Measurements from ENCODE around the gene TTC28.

The TTC28 gene

GRCh38 chr22:28043266-28043665 is 636.4 kb downstream of the TTC28 start:
- 82 to 94% methylated on average over 2 of the region's 2 CpGs for WGBS, 2 experiments
- H3K27ac ChIP-seq (ENCODE audit: insufficient read depth, low read depth, low read length, poor library complexity, severe bottlenecking): no peak overlapping the region
- no peaks in the 10 kb centered on the region for H3K4me1 ChIP-seq (ENCODE audit: control insufficient read depth, insufficient read depth, low read length)

GRCh38 chr22:28034760-28035401 is 644.8 kb downstream of the TTC28 start:
- Histone ChIP-seq H3K9me3 (ENCODE audit: control insufficient read depth, low read length) (no peaks in the 10 kb centered on the region), H3K27ac (ENCODE audit: insufficient read depth, low read depth, low read length, poor library complexity, severe bottlenecking) (no peak overlapping the region), H3K4me3 (ENCODE audit: insufficient read depth, low read depth, low read length) (no peak overlapping the region), H3K36me3 (ENCODE audit: control insufficient read depth, insufficient read depth, low read length) (no peaks in the 10 kb centered on the region), H3K27me3 (ENCODE audit: control insufficient read depth, insufficient read depth, low read length, poor library complexity, severe bottlenecking) (no peaks in the 10 kb centered on the region), H3K4me1 (ENCODE audit: control insufficient read depth, insufficient read depth, low read length) (peaks cover 8% of the 10 kb centered on the region)
- 91 to 92% methylated on average over 7 of the region's 7 CpGs for WGBS, 2 experiments

More at GRCh38 chr22:28043266-28043665, 636.4 kb downstream of the TTC28 start:
- Histone ChIP-seq H3K27me3 (ENCODE audit: control insufficient read depth, insufficient read depth, low read length, poor library complexity, severe bottlenecking) (no peaks in the 10 kb centered on the region), H3K4me3 (ENCODE audit: insufficient read depth, low read depth, low read length) (no peak overlapping the region), H3K36me3 (ENCODE audit: control insufficient read depth, insufficient read depth, low read length) (no peaks in the 10 kb centered on the region), H3K9me3 (ENCODE audit: control insufficient read depth, low read length) (no peaks in the 10 kb centered on the region)

- no peak overlapping the region for H3K27ac ChIP-seq (ENCODE audit: insufficient read depth, low read depth, low read length, poor library complexity, severe bottlenecking)
- H3K4me1 ChIP-seq (ENCODE audit: control insufficient read depth, insufficient read depth, low read length): peaks cover 8% of the 10 kb centered on the region
- 93 to 97% methylated on average over 9 of the region's 9 CpGs for WGBS, 2 experiments
- no peaks in the 10 kb centered on the region for H3K27me3 ChIP-seq (ENCODE audit: control insufficient read depth, insufficient read depth, low read length, poor library complexity, severe bottlenecking)
- H3K36me3 ChIP-seq (ENCODE audit: control insufficient read depth, insufficient read depth, low read length): no peaks in the 10 kb centered on the region
- H3K4me3 ChIP-seq (ENCODE audit: insufficient read depth, low read depth, low read length): no peak overlapping the region
- no peaks in the 10 kb centered on the region for H3K9me3 ChIP-seq (ENCODE audit: control insufficient read depth, low read length)
Observed at GRCh38 chr22:28034145-28034759, 645.4 kb downstream of the TTC28 start.

GRCh38 chr22:28032861-28033260 is 646.8 kb downstream of the TTC28 start:
- Histone ChIP-seq H3K36me3 (ENCODE audit: control insufficient read depth, insufficient read depth, low read length) (no peaks in the 10 kb centered on the region), H3K9me3 (ENCODE audit: control insufficient read depth, low read length) (no peaks in the 10 kb centered on the region), H3K4me1 (ENCODE audit: control insufficient read depth, insufficient read depth, low read length) (peaks cover 8% of the 10 kb centered on the region), H3K27ac (ENCODE audit: insufficient read depth, low read depth, low read length, poor library complexity, severe bottlenecking) (no peak overlapping the region), H3K4me3 (ENCODE audit: insufficient read depth, low read depth, low read length) (no peak overlapping the region), H3K27me3 (ENCODE audit: control insufficient read depth, insufficient read depth, low read length, poor library complexity, severe bottlenecking) (no peaks in the 10 kb centered on the region)
- WGBS, 2 experiments: 68 to 75% methylated on average over 3 of the region's 3 CpGs

- H3K4me3 ChIP-seq (ENCODE audit: insufficient read depth, low read depth, low read length): no peak overlapping the region
- no peaks in the 10 kb centered on the region for H3K36me3 ChIP-seq (ENCODE audit: control insufficient read depth, insufficient read depth, low read length)
- H3K27me3 ChIP-seq (ENCODE audit: control insufficient read depth, insufficient read depth, low read length, poor library complexity, severe bottlenecking): no peaks in the 10 kb centered on the region
- 93 to 96% methylated on average over 6 of the region's 6 CpGs for WGBS, 2 experiments
- no peaks in the 10 kb centered on the region for H3K9me3 ChIP-seq (ENCODE audit: control insufficient read depth, low read length)
- H3K27ac ChIP-seq (ENCODE audit: insufficient read depth, low read depth, low read length, poor library complexity, severe bottlenecking): no peak overlapping the region
- peaks cover 8% of the 10 kb centered on the region for H3K4me1 ChIP-seq (ENCODE audit: control insufficient read depth, insufficient read depth, low read length)
Observed at GRCh38 chr22:28031383-28031922, 648.2 kb downstream of the TTC28 start.

- peaks cover 8% of the 10 kb centered on the region for H3K4me1 ChIP-seq (ENCODE audit: control insufficient read depth, insufficient read depth, low read length)
- no peaks in the 10 kb centered on the region for H3K27me3 ChIP-seq (ENCODE audit: control insufficient read depth, insufficient read depth, low read length, poor library complexity, severe bottlenecking)
- H3K27ac ChIP-seq (ENCODE audit: insufficient read depth, low read depth, low read length, poor library complexity, severe bottlenecking): no peak overlapping the region
- H3K36me3 ChIP-seq (ENCODE audit: control insufficient read depth, insufficient read depth, low read length): no peaks in the 10 kb centered on the region
- 89 to 94% methylated on average over 4 of the region's 4 CpGs for WGBS, 2 experiments
- no peak overlapping the region for H3K4me3 ChIP-seq (ENCODE audit: insufficient read depth, low read depth, low read length)
- no peaks in the 10 kb centered on the region for H3K9me3 ChIP-seq (ENCODE audit: control insufficient read depth, low read length)
Observed at GRCh38 chr22:28030473-28030872, 649.2 kb downstream of the TTC28 start.

- Histone ChIP-seq H3K36me3 (ENCODE audit: control insufficient read depth, insufficient read depth, low read length) (no peaks in the 10 kb centered on the region), H3K27me3 (ENCODE audit: control insufficient read depth, insufficient read depth, low read length, poor library complexity, severe bottlenecking) (no peaks in the 10 kb centered on the region), H3K4me1 (ENCODE audit: control insufficient read depth, insufficient read depth, low read length) (peaks cover 8% of the 10 kb centered on the region), H3K27ac (ENCODE audit: insufficient read depth, low read depth, low read length, poor library complexity, severe bottlenecking) (no peak overlapping the region), H3K4me3 (ENCODE audit: insufficient read depth, low read depth, low read length) (no peak overlapping the region), H3K9me3 (ENCODE audit: control insufficient read depth, low read length) (no peaks in the 10 kb centered on the region)
- WGBS, 2 experiments: 93% methylated on average over 9 of the region's 9 CpGs
Observed at GRCh38 chr22:28029956-28030355, 649.7 kb downstream of the TTC28 start.

GRCh38 chr22:28029201-28029948 is 650.3 kb downstream of the TTC28 start:
- Histone ChIP-seq H3K27ac (ENCODE audit: insufficient read depth, low read depth, low read length, poor library complexity, severe bottlenecking) (no peak overlapping the region), H3K27me3 (ENCODE audit: control insufficient read depth, insufficient read depth, low read length, poor library complexity, severe bottlenecking) (no peaks in the 10 kb centered on the region), H3K4me1 (ENCODE audit: control insufficient read depth, insufficient read depth, low read length) (peaks cover 8% of the 10 kb centered on the region), H3K36me3 (ENCODE audit: control insufficient read depth, insufficient read depth, low read length) (no peaks in the 10 kb centered on the region), H3K9me3 (ENCODE audit: control insufficient read depth, low read length) (no peaks in the 10 kb centered on the region), H3K4me3 (ENCODE audit: insufficient read depth, low read depth, low read length) (no peak overlapping the region)
- 81 to 85% methylated on average over 6 of the region's 6 CpGs for WGBS, 2 experiments

GRCh38 chr22:28027453-28028448 is 651.9 kb downstream of the TTC28 start:
- Histone ChIP-seq H3K9me3 (ENCODE audit: control insufficient read depth, low read length) (no peaks in the 10 kb centered on the region), H3K4me1 (ENCODE audit: control insufficient read depth, insufficient read depth, low read length) (peaks cover 5% of the 10 kb centered on the region), H3K36me3 (ENCODE audit: control insufficient read depth, insufficient read depth, low read length) (no peaks in the 10 kb centered on the region), H3K4me3 (ENCODE audit: insufficient read depth, low read depth, low read length) (no peak overlapping the region), H3K27ac (ENCODE audit: insufficient read depth, low read depth, low read length, poor library complexity, severe bottlenecking) (no peak overlapping the region), H3K27me3 (ENCODE audit: control insufficient read depth, insufficient read depth, low read length, poor library complexity, severe bottlenecking) (no peaks in the 10 kb centered on the region)
- WGBS, 2 experiments: 93 to 95% methylated on average over 13 of the region's 13 CpGs

Measured in ectodermal cell (in vitro differentiated cells).